D721Med (cell line): Measurements from ENCODE around the gene RPL18A.

Experiments used
- DNase-seq: peaks from one replicate; pipeline ENCODE4 v3.0.0; 2011; ENCODE audit warnings: low spot score; ENCODE audit not compliant: insufficient read length
- FAIRE-seq: peaks from 2 replicates; lab custom pipeline; 2011; peaks lifted over from hg19 to GRCh38; lab: Jason Lieb, UNC
- TF ChIP-seq, protein P1 (sequence below): IDR thresholded peaks from 2 replicates; pipeline ENCODE4 v1.5.1; 2012; ENCODE audit warnings: mild to moderate bottlenecking, control low read depth; ENCODE audit not compliant: insufficient read depth; ENCODE audit errors: missing control alignments

Gene RPL18A

DNA sequence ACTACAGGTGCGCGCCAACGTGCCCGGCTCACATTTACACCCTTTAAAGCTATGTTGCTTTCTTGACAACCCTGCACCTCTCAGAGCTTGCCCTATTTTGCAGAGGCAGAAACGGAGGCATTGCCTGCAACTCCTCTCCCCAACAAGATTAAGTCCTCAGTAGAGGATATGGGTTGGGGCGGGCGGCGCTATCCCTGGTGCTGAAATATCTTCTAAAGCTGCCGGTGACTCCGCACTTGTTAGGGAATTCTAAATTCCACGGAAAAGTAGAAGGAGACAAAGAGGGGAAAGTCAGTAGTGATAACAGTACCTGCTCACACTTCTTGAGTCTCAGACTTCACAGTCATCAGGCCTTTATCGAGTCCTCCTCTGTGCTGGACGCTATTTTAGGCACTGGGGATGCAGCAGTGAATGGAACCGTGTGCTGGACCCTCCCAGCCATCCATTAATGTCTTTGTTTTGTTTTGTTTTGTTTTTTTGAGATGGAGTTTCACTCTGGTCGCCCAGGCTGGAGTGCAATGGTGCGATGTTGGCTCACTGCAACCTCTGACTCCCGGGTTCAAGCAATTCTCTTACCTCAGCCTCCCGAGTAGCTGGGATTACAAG lies 30.0 kb downstream of the RPL18A start:
- DNase-seq (no peak), FAIRE-seq (no peak)
- TF ChIP-seq, protein P1, sequence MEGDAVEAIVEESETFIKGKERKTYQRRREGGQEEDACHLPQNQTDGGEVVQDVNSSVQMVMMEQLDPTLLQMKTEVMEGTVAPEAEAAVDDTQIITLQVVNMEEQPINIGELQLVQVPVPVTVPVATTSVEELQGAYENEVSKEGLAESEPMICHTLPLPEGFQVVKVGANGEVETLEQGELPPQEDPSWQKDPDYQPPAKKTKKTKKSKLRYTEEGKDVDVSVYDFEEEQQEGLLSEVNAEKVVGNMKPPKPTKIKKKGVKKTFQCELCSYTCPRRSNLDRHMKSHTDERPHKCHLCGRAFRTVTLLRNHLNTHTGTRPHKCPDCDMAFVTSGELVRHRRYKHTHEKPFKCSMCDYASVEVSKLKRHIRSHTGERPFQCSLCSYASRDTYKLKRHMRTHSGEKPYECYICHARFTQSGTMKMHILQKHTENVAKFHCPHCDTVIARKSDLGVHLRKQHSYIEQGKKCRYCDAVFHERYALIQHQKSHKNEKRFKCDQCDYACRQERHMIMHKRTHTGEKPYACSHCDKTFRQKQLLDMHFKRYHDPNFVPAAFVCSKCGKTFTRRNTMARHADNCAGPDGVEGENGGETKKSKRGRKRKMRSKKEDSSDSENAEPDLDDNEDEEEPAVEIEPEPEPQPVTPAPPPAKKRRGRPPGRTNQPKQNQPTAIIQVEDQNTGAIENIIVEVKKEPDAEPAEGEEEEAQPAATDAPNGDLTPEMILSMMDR = no peak

DNA sequence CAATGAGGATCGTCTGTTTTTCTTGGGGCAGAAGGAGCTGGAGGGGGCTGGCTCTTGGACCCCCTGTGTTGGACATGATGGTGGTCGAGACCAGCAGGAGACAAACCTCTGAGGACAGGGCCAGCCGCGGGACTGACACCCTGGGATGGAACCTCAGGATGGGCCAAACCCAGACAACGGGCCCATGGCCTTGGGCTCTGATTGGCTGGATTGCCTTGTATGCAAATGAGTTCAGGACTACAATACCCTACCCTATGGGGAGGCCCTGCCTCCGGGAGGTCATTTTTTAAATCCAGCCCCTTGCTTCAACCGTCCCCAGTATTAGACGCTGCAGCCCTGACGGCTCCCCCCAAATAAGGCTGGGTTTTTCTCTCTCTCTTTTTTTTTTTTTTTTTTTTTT lies 34.1 kb downstream of the RPL18A start:
- no peak for FAIRE-seq
- no peak for DNase-seq
- TF ChIP-seq, protein P1 = no peak

- FAIRE-seq (no peak), DNase-seq (no peak)
- TF ChIP-seq, protein P1 = no peak
Observed at GRCh38 chr19:17902701-17903100, 43.0 kb downstream of the RPL18A start.

DNA sequence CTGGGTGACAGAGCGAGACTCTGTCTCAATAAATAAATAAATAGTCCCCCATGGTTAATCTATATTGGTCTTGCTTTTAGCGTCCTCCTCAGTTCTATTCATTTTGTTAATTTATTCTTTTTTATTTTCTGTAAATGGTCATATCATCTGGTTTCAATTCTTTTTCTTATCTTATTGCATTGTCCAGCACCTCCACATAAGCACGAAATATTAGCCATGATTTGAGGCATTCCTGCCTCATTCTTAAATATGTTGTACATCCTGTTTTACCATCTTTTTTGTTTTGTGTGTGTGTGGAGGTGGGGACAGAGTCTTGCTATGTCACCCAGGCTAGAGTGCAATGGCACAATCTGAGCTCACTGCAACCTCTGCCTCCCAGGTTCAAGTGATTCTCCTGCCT lies 48.5 kb downstream of the RPL18A start:
- TF ChIP-seq, protein P1 = no peak
- no peak for FAIRE-seq
- DNase-seq = no peak

GRCh38 chr19:17909003-17909732 lies 49.5 kb downstream of the RPL18A start:
- TF ChIP-seq, protein P1 = no peak
- DNase-seq (no peak), FAIRE-seq (no peak)

DNA sequence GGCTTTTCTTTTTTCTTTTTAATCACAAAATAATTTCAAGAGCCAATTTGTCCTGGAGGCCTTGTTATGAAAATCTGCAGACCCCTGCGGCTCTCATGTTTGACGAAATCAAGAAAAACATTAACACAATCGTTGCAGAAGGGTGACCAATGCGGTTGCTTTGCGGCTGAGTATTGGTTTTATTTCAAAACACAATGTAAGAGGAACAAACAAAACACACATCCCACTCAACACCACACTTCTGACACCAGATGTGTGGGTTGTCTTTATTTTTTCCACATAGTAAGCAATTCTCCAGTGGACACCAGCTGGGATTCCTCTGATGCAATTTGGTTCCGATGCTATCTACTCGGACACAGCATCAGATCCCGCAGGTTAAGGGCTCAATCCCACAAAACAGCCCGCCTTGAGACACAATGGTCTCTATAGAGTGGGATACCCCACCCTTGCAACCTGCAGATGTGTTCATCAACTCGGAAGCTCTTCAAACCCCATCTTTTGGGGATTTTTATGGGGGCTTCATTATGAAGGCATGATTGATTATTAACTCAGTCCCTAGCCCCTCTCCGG lies 51.2 kb downstream of the RPL18A start:
- DNase-seq (no peak), FAIRE-seq (no peak)
- TF ChIP-seq, protein P1 = no peak
